Trophoblast cell (in vitro differentiated cells and primary cell): ENCODE measurements around the gene SLC16A10.
A peak's percentile ranks its signal among the peaks of the same experiment; 100 is the strongest.
"Not testable (repeated sequence)": the region's sequence is repeated elsewhere in the genome, so short reads cannot be mapped to it uniquely, and the experiment has no call there.

Experiments used
- DNase-seq, 2 donors: peaks; one replicate each; pipeline ENCODE4 v3.0.0-alpha.2; 2016
- H2AFZ ChIP-seq: 2 replicates; pipeline ENCODE4 v1.6.1; 2013; ENCODE audit warnings: low read length, moderate library complexity, mild to moderate bottlenecking; ENCODE audit not compliant: insufficient read depth, poor library complexity
- H2AK5ac ChIP-seq: 2 replicates; pipeline ENCODE4 v1.6.1; 2013; ENCODE audit warnings: mild to moderate bottlenecking, low read length
- H2BK120ac ChIP-seq: 2 replicates; pipeline ENCODE4 v1.6.1; 2013; ENCODE audit warnings: low read length, mild to moderate bottlenecking, moderate library complexity; ENCODE audit not compliant: insufficient read depth, poor library complexity
- H2BK12ac ChIP-seq: 2 replicates; pipeline ENCODE4 v1.6.1; 2013; ENCODE audit warnings: mild to moderate bottlenecking, low read length, moderate library complexity
- H2BK5ac ChIP-seq: 2 replicates; pipeline ENCODE4 v1.6.1; 2013; ENCODE audit warnings: low read length, low read depth, moderate library complexity, mild to moderate bottlenecking; ENCODE audit not compliant: poor library complexity
- H3K14ac ChIP-seq: 2 replicates; pipeline ENCODE4 v1.6.1; 2013; ENCODE audit warnings: mild to moderate bottlenecking, low read length
- H3K18ac ChIP-seq: 2 replicates; pipeline ENCODE4 v1.6.1; 2013; ENCODE audit warnings: mild to moderate bottlenecking, low read length
- H3K23ac ChIP-seq: 2 replicates; pipeline ENCODE4 v1.6.1; 2013; ENCODE audit warnings: low read length
- H3K27ac ChIP-seq: 2 replicates; pipeline ENCODE4 v1.5.1; 2013; ENCODE audit warnings: low read depth, mild to moderate bottlenecking, inconsistent platforms, low read length, moderate library complexity
- H3K27me3 ChIP-seq: 2 replicates; pipeline ENCODE4 v1.6.1; 2013; ENCODE audit warnings: inconsistent platforms, mild to moderate bottlenecking, low read length, moderate library complexity; ENCODE audit not compliant: insufficient read depth
- H3K36me3 ChIP-seq, 2 experiments: 1 replicate in 1 of 2; 2 replicates in 1 of 2; pipeline ENCODE4 v1.6.1; 2013; ENCODE audit warnings: low read length in 2 of 2, mild to moderate bottlenecking in 2 of 2, moderate library complexity in 1 of 2; ENCODE audit not compliant: insufficient read depth in 2 of 2, control insufficient read depth in 1 of 2
- H3K4ac ChIP-seq: 2 replicates; pipeline ENCODE4 v1.6.1; 2013; ENCODE audit warnings: low read depth, mild to moderate bottlenecking, low read length, moderate library complexity
- H3K4me1 ChIP-seq, 2 experiments: 1 replicate in 1 of 2; 2 replicates in 1 of 2; pipeline ENCODE4 v1.6.1; 2013; ENCODE audit warnings: low read length in 2 of 2, mild to moderate bottlenecking in 2 of 2, moderate library complexity in 1 of 2; ENCODE audit not compliant: insufficient read depth in 2 of 2, control insufficient read depth in 1 of 2
- H3K4me2 ChIP-seq: 2 replicates; pipeline ENCODE4 v1.6.1; 2013; ENCODE audit warnings: inconsistent platforms, mild to moderate bottlenecking, low read length, moderate library complexity
- H3K4me3 ChIP-seq: 2 replicates; pipeline ENCODE4 v1.5.1; 2013; ENCODE audit warnings: mild to moderate bottlenecking, low read depth, low read length, inconsistent platforms
- H3K79me1 ChIP-seq: one replicate; pipeline ENCODE4 v1.6.1; 2013; ENCODE audit warnings: low read length
- H3K79me2 ChIP-seq: 2 replicates; pipeline ENCODE4 v1.6.1; 2013; ENCODE audit warnings: low read length, mild to moderate bottlenecking; ENCODE audit not compliant: control insufficient read depth, insufficient read depth, poor library complexity
- H3K9ac ChIP-seq: 2 replicates; pipeline ENCODE4 v1.6.1; 2013; ENCODE audit warnings: mild to moderate bottlenecking, low read length
- H3K9me3 ChIP-seq: 2 replicates; pipeline ENCODE4 v1.6.1; 2013; ENCODE audit warnings: low read depth, mild to moderate bottlenecking, control low read depth, inconsistent platforms, low read length; ENCODE audit not compliant: insufficient read depth
- H4K12ac ChIP-seq: 2 replicates; pipeline ENCODE4 v1.6.1; 2013; ENCODE audit warnings: low read depth, mild to moderate bottlenecking, low read length, moderate library complexity
- H4K8ac ChIP-seq: 2 replicates; pipeline ENCODE4 v1.6.1; 2013; ENCODE audit warnings: low read depth, mild to moderate bottlenecking, low read length, moderate library complexity
- H4K91ac ChIP-seq: one replicate; pipeline ENCODE4 v1.6.1; 2013; ENCODE audit warnings: low read depth, mild to moderate bottlenecking, low read length, moderate library complexity
- WGBS: extraction: QIAGEN DNeasy Blood & Tissue Kit; methylation state at CpG from one replicate; pipeline ENCODE4 v1.1.7; 2013; ENCODE audit warnings: missing lambda C conversion rate; ENCODE audit not compliant: insufficient read length, insufficient coverage; ENCODE audit errors: extremely low coverage; 5-methylcytosine and 5-hydroxymethylcytosine counted together

SLC16A10 gene

DNA sequence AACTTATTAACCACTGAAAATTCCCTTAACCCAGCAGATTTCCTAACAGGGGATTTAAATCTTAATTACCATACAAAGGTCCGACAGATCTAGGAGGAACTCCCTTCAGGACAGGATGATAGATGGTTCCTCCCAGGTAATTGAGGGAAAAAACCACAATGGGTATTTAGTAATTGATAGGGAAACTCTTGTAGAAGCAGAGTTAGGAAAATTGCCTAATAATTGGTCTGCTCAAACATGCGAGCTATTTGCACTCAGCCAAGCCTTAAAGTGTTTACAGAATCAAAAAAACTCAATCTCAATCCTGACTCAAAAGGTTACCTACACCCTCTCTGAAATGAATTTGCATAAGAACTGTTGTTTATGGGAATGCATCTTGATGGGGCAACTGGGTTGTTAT is 45.4 kb downstream of the SLC16A10 start:
- not testable (repeated sequence) for H3K18ac ChIP-seq, H2AFZ ChIP-seq, H3K36me3 ChIP-seq, H4K12ac ChIP-seq, H3K79me2 ChIP-seq, H2BK5ac ChIP-seq, H4K91ac ChIP-seq, H3K9ac ChIP-seq, H3K9me3 ChIP-seq, H3K4me2 ChIP-seq, H3K4ac ChIP-seq, H3K4me3 ChIP-seq, H4K8ac ChIP-seq, H3K27ac ChIP-seq, H2BK120ac ChIP-seq, H2BK12ac ChIP-seq, H3K14ac ChIP-seq, H2AK5ac ChIP-seq, H3K23ac ChIP-seq, H3K79me1 ChIP-seq, H3K4me1 ChIP-seq, H3K27me3 ChIP-seq
- peak in 1 of 2 donors; percentile 10 for DNase-seq
- WGBS: no CpG with 5 or more reads among the region's 2 CpGs

DNA sequence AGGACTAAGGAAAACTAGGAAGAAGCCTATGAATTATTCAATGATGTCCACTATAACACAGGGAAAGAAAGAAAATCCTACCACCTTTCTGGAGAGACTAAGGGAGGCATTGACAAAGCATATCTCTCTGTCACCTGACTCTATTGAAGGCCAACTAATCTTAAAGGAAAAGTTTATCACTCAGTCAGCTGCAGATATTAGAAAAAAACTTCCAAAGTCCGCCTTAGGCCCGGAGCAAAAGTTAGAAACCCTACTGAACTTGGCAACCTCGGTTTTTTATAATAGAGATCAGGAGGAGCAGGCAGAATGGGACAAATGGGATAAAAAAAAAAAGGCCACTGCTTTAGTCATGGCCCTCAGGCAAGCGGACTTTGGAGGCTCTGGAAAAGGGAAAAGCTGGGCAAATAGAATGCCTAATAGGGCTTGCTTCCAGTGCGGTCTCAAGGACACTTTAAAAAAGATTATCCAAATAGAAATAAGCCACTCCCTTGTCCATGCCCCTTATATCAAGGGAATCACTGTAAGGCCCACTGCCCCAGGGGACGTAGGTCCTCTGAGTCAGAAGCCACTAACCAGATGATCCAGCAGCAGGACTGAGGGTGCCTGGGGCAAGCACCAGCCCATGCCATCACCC is 47.0 kb downstream of the SLC16A10 start:
- not testable (repeated sequence) for H3K18ac ChIP-seq, H2BK120ac ChIP-seq, H2AK5ac ChIP-seq, H4K12ac ChIP-seq, H3K27ac ChIP-seq, H2BK5ac ChIP-seq, H3K4ac ChIP-seq, H3K14ac ChIP-seq, H3K9ac ChIP-seq, H3K4me1 ChIP-seq, H3K9me3 ChIP-seq, H3K4me2 ChIP-seq, H2BK12ac ChIP-seq, H3K36me3 ChIP-seq, H3K27me3 ChIP-seq, H3K4me3 ChIP-seq, H4K91ac ChIP-seq, DNase-seq, H3K79me1 ChIP-seq, H4K8ac ChIP-seq, H2AFZ ChIP-seq, H3K79me2 ChIP-seq, H3K23ac ChIP-seq
- no CpG with 5 or more reads among the region's 6 CpGs for WGBS

DNA sequence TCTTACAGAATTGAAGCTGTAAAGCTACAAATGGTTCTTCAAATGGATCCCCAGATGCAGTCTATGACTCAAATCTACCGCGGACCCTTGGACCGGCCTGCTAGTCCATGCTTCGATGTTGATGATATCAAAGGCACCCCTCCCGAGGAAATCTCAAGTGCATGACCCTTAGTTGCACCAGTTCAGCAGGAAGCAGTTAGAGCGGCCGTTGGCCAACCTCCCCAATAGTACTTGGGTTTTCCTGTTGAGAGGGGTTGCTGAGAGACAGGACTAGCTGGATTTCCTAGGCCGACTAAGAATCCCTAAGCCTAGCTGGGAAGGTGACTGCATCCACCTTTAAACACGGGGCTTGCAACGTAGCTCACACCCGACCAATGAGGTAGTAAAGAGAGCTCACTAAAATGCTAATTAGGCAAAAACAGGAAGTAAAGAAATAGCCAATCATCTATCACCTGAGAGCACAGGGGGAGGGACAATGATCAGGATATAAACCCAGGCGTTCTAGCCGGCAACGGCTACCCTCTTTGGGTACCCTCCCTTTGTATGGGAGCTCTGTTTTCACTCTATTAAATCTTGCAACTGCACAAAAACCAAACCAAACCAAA is 50.3 kb downstream of the SLC16A10 start:
- H3K14ac ChIP-seq, H2AK5ac ChIP-seq, DNase-seq, H3K9ac ChIP-seq, H3K9me3 ChIP-seq, H4K12ac ChIP-seq, H3K79me1 ChIP-seq, H3K27me3 ChIP-seq, H2BK120ac ChIP-seq, H2AFZ ChIP-seq, H4K91ac ChIP-seq, H2BK12ac ChIP-seq, H4K8ac ChIP-seq, H3K79me2 ChIP-seq, H3K4me3 ChIP-seq, H3K23ac ChIP-seq, H2BK5ac ChIP-seq, H3K4me1 ChIP-seq, H3K4me2 ChIP-seq, H3K18ac ChIP-seq, H3K36me3 ChIP-seq, H3K27ac ChIP-seq, H3K4ac ChIP-seq: not testable (repeated sequence)
- no CpG with 5 or more reads among the region's 14 CpGs for WGBS

GRCh38 chr6:111147440-111147839 is 60.1 kb downstream of the SLC16A10 start:
- Histone ChIP-seq H3K14ac (no peak overlapping the region), H3K4ac (no peak overlapping the region), H3K23ac (no peak overlapping the region), H3K27me3 (no peaks in the 10 kb centered on the region), H3K36me3 (peaks cover 0 to 1% of the 10 kb centered on the region in 2 experiments), H2BK120ac (no peak overlapping the region), H2BK12ac (no peak overlapping the region), H3K4me3 (no peak overlapping the region), H3K4me1 (no peaks in the 10 kb centered on the region), H3K79me1 (no peaks in the 10 kb centered on the region), H3K27ac (no peak overlapping the region), H3K79me2 (no peaks in the 10 kb centered on the region), H4K8ac (no peak overlapping the region), H2AK5ac (no peak overlapping the region), H3K18ac (no peak overlapping the region), H2BK5ac (no peak overlapping the region), H4K91ac (no peak overlapping the region), H4K12ac (no peak overlapping the region), H3K9me3 (no peaks in the 10 kb centered on the region), H2AFZ (no peak overlapping the region), H3K4me2 (no peak overlapping the region), H3K9ac (peak overlapping the region; percentile 47)
- WGBS: no CpG with 5 or more reads among the region's 3 CpGs
- DNase-seq: no peak
